ENCODE results near the gene TMEM51.
"Not testable (repeated sequence)": the region's sequence is repeated elsewhere in the genome, so short reads cannot be mapped to it uniquely, and the experiment has no call there.

Gene TMEM51

GRCh38 chr1:15128077-15128476, 25.5 kb upstream of the TMEM51 start:
- DNase-seq: no peak

- no peak for DNase-seq
Observed at GRCh38 chr1:15128520-15129313, 24.8 kb upstream of the TMEM51 start.

GRCh38 chr1:15129944-15130343, 23.6 kb upstream of the TMEM51 start:
- DNase-seq: no peak

- DNase-seq: no peak
Observed at GRCh38 chr1:15130607-15131006, 22.9 kb upstream of the TMEM51 start.

- DNase-seq: no peak
Observed at GRCh38 chr1:15132965-15133364, 20.6 kb upstream of the TMEM51 start.

GRCh38 chr1:15134285-15134684, 19.3 kb upstream of the TMEM51 start:
- no peak for DNase-seq

GRCh38 chr1:15135604-15136003, 17.9 kb upstream of the TMEM51 start:
- DNase-seq: not testable (repeated sequence)

GRCh38 chr1:15137809-15138208, 15.7 kb upstream of the TMEM51 start:
- no peak for DNase-seq

- DNase-seq: no peak
Observed at GRCh38 chr1:15139654-15140350, 13.7 kb upstream of the TMEM51 start.

GRCh38 chr1:15141935-15142539, 11.5 kb upstream of the TMEM51 start:
- DNase-seq: no peak

GRCh38 chr1:15145327-15145726, 8.2 kb upstream of the TMEM51 start:
- no peak for DNase-seq

GRCh38 chr1:15146142-15146680, 7.3 kb upstream of the TMEM51 start:
- no peak for DNase-seq

GRCh38 chr1:15146971-15147376, 6.6 kb upstream of the TMEM51 start:
- DNase-seq: no peak

GRCh38 chr1:15148004-15148403, 5.5 kb upstream of the TMEM51 start:
- DNase-seq: no peak

- no peak for DNase-seq
Observed at GRCh38 chr1:15148475-15148874, 5.1 kb upstream of the TMEM51 start.

- no peak for DNase-seq
Observed at GRCh38 chr1:15148941-15149340, 4.6 kb upstream of the TMEM51 start.

GRCh38 chr1:15150376-15150775, 3.2 kb upstream of the TMEM51 start:
- DNase-seq: no peak

- DNase-seq: no peak
Observed at GRCh38 chr1:15151377-15151806, 2.2 kb upstream of the TMEM51 start.

GRCh38 chr1:15151871-15152270, 1.7 kb upstream of the TMEM51 start:
- DNase-seq: no peak

- peak; percentile 37 for DNase-seq
Observed at GRCh38 chr1:15152318-15153183, 996 bp upstream of the TMEM51 start.

GRCh38 chr1:15153842-15154479, 414 bp downstream of the TMEM51 start:
- DNase-seq: no peak

GRCh38 chr1:15154480-15155036, 1.0 kb downstream of the TMEM51 start:
- DNase-seq: no peak

Measured in NCI-H1417 treated with DMSO at 0.1 percent for 48 hours (cell line).